Stimulated activated CD8-positive, alpha-beta memory T cell treated with anti-CD3 and anti-CD28 coated beads, Interleukin-2, amount 100 ng/mL, for 1 hour (primary cell): Measurements from ENCODE around the gene TRAM2.

Experiments used
- DNase-seq, 2 donors: peaks; one replicate each; pipeline ENCODE4 v3.0.0-alpha.2; 2020; ENCODE audit warnings: low read depth in 2 of 2

Gene TRAM2

DNA sequence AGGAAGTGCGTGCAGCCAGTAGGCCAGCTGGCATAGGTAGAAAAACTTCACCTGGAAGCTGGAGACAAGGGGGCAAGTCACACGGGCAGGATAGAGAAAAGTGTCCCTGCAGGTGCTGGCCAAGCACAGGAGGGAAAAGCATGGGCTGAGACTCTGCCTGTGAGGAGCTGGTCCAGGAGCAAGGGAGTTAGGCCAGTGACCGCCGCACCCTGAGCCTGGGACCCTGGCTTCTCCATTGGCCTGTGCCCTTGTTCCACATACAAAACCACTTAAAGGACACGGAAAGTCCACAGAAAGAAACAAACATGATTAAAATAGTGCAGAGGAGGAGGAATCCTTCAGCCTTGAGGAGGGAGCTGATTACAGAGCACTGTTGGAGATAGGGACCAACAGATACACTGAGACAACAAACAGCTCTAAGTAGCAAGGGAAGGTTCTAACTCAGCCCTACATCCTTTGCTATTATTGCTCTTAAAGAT is 68.6 kb downstream of the TRAM2 start:
- DNase-seq, result no peak

DNA sequence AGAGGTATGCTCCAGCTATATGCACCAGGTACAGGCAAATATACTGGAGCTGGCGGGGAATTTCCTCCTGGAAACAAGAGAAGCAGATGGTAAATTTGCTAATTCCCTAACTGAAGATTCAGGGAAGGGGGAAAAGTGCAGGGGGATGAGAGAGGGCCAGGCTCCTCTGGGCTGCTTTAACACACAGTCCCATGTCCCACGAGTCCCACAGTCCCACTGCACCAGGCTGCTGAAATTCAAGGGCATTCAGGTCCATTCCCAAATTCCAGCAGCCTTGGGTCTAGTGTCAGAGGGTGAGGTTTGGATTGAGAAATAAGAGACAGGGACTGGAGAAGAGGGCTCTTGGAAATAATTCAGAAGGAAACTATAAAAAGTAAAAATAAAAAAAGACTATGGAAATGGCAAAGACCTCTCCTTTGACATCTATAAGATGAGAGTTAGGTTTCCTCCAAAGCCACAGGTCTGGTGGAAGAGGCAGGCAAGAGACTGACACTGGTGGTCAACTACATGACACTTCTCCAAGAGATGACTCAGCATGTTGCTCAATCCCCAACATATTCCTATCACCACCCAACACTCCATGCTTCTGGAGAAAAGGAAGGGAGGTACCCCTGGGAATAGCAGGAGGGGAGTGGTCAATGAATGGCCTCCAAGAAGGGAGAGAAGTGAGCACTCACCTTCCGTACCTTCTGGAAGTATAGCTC is 69.2 kb downstream of the TRAM2 start:
- DNase-seq, result no peak

DNA sequence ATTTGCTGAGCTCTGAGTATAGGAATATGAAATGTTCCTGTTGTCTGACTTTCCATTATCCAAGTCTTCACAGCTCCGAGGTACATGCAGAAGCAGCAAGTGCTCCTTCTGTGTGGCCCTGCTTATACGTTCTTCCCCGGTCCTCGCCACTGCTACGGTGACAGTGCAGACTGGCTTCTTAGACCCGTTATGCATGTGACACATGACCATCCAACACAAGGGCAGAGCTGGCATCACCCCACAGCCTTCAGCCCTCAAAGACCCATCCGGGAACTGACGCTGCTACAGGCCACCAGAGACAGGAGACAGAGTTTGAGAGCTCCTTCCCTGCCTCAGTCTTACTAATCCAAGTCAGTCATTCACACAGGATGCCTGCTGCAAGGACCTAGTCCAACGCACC is 70.4 kb downstream of the TRAM2 start:
- no peak for DNase-seq

DNA sequence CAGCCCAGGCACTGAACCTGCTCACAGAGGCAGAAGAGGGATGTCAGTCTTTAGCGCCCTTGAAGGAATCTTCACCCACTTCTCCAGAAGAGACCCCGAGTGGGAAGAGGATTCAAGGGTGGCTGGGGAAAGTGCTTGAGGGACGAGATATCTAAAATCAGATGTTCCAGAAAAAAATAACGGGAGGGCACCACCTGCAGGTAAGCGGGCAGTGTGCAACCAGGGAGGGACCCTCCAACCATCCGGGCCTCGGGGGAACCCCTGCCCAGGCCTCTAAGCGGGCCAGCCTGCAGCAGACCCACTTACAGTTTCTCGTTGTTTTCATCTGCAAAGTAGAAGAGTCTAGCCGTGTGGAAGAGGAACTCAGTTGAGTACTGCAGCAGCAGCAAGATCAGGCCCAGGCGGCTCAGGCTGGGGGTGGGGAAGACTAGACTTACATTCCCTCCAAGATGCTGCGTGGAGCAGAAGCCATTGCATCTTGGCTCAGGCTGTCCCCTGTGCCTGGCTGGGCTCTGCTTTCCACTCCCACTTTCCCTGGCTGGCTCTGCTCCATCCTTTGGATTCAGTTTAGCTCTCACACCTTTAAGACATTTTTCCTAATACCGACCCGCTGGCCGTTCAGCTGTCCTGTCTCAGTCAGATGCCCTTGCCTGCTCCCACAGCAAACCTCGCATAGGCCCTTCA is 71.0 kb downstream of the TRAM2 start:
- DNase-seq, result no peak

DNA sequence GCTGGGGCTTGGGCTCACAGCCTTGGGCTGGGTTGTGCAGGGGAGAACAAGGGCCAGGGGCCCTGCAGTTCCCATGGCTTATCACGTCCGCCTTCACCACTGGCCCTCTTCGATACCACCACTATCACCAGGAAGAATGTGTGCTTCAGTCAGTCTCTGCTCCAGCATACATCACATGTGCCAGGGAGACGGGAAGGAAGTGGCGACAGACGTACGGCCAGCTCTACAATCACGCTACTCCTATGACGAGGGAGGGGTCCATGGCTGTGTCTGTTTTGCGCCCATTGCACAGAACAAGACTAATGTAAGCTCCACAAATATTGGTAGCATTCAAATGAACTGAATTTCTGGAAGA is 72.1 kb downstream of the TRAM2 start:
- DNase-seq, result no peak

DNA sequence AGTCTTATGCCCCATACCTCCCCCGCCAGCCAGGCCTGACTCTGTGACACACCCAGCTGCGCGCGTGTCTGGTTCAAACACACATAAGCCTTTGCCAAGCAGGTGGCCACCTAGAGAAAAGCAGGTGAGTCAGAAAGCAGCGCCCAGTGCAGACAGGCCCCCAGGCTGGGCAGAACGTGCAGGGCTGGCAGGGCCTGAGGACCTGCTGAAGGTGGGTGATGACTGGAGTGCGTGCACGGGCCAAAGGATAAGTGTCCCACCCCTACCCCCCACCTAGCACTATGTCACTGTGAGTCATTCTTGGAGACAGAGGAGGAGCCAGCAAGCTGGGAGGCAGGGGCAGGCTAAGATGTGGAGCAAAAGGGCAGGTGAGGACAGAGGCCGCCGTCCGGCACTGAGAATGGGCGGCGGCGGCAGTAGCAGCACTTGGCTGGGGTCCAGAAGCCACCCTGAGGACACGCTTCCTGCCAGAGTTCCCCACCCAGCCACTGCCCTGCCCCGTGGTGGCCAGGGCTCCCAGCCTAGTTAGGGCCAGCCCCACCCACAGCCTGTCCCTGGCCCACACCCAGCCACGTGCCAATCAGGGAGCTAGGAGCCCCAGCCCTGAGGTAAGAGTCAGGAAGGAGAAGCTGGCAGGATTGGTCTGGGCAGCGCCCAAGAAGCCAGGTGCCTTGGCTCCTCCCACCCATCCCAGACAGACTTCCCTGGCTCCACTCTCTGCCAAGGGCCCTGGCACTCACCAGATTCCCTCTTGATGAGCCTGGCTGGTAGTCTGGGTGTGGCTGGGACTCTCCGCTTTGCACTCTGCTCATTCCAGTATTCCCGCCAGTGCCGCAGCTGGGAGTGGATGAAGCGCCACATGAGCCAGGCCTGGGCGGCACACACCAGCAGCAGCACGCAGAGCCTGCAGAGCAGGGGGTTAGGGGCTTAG is 72.7 kb downstream of the TRAM2 start:
- no peak for DNase-seq

DNA sequence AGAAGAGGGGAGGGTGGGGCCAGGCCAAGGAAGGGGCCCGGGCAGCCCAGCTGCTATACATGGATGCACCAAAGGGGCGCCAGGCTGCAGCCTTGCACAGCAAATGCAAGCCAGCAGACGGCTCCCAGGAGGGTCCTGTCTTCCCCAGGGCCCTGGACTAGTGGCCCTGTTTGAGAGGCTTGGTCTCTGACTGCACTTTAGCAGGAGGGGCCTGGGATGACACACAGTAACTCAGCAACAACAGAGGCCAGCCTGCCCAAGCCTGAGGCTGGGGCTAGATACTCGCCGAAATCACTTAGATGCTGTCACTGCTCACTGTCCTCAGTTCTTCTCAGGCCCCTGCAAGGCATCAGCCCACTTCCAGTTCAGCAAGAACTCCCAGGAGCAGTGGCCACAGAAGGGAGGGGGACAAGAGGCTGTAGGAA is 73.5 kb downstream of the TRAM2 start:
- DNase-seq, result no peak

DNA sequence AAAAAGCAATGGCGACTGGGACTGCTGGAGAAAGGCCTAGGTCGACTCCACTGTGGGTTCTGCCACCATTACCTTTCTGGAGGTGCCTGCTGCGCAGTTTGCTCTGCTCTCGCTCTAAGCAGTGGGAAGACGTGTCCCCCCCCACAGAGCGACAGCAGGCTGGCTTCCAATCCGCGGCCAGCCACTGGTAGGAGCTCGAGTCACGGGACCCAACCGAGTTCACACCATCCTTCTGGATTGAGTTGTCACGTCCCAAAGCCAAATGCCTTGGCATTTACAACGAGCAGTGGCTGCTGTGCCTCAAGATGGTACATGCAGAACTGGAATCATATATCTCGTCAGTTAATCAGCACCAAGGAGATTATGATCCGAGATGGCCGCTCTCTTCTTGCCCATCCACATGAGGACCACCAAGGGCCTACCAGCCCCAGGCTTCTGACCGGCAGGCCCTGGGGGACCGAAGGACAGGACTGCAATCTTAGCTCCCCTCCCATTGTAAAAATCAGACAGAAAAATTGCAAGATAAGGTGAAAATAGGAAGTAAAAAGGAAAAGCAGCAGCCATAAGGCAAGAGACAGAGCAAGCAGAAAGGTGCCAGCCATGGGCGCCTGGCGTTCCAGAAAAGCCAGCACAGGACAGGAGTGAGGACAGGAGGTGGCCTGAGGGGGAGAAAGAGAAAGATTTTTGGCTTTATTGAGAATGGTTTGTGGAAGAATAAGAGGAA is 74.4 kb downstream of the TRAM2 start:
- DNase-seq, result no peak

DNA sequence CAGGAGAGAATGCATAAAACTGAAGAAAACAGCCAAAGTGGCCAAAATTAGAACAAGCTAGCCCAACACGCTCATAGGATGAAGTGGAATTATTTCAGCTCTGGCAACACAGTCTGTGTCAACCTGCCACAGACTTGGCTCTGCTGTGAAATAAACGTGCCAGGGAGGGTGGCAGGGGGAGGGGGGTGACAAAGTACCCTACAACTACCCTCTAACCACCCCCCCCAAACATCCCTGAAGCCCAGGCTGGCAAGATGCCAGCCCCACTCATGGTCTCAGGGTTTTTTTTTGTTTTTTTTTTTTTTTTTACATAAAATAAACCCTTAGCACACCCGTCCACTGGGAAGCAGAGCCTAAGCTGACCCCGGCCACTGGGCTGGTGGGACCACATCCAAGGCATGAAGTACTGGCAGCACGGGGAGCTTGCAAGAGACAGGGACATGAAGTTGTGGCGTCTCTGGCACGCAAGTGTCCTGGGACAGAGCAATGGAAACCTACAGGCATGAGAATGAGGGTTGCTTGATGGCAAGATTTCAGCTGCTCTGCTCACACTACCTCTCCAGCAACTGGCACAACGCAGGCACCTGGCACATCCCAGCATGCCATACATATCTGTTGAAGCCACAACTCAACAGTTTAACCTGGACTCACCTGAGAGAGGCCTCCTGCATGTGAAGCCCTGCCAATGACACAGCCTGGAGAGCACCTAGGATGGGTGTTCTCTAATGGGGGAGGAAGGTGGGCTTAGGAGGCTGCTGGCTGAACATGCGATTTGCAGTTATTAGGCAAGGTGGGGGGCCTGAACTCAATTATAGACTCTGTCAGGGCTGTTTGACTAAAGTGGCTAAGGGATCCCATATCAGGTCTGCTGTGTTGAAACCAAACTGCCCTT is 76.4 kb downstream of the TRAM2 start:
- no peak for DNase-seq

DNA sequence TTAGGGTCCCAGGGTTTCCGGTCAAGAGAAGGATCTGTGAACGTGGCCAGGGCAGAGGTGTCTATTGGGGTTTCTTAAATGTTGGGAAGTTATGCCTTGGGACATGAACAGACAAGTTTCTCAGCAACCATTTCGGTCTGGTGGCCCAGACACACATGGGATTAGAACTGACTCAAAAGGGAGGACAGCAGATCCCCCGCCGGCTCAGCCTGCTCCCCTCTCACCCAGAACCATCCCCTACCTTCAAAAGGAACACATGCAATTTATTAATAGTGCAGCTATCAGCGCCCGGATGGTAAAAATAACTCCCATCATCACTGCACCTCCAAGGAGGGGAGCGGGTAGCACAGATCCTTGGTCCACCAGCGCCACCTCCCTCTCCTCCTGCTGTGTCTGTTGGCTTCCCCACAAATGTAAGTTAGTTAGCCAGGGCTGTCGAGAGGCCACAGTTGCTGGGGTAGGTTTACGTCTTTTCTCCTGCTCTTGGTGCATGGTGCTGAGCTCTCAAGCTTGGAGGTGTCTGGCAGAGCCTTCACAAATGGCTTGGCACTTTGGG is 77.1 kb downstream of the TRAM2 start:
- no peak for DNase-seq

DNA sequence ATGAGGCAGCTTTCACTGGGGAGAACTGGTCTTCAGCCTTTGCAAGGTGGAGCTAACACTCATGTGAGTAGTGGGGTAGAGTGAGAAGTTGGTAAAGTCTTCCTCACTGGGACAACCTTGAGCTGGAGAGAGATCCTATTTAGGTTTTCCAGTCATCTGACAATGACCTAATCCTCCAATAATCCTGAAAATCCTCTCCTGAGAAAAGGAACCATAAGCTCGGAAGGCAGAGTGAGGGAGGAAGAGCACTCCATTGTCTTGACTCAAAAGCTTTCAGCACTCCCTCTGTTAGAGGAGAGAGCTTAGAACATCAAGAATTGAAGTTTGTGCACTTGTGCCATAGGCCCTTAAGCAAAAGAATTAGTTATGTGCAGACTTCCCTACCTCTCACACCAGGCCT is 77.8 kb downstream of the TRAM2 start:
- DNase-seq, result no peak

DNA sequence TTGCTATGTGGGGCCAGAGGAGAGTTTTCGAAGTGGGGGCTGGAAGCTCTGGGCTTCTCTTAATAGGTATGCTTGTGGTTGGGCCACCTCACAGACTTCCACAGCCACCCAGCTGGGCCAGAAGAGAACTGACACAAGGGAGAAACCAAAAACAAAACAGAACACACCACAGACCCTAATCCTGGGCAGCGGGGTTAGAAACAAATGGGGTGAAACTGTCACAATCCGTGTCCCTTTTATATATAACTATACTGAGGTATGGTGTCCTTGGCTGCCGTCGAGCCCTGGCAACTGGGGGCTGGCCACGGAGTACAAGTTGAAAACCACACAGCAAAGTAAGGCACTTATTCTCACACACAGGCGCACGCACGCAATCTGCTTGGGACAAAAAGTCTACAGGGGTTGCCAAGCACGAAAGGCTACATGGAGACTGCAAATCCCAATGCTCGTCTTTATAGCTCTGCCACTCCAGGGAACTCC is 78.3 kb downstream of the TRAM2 start:
- DNase-seq, result no peak

DNA sequence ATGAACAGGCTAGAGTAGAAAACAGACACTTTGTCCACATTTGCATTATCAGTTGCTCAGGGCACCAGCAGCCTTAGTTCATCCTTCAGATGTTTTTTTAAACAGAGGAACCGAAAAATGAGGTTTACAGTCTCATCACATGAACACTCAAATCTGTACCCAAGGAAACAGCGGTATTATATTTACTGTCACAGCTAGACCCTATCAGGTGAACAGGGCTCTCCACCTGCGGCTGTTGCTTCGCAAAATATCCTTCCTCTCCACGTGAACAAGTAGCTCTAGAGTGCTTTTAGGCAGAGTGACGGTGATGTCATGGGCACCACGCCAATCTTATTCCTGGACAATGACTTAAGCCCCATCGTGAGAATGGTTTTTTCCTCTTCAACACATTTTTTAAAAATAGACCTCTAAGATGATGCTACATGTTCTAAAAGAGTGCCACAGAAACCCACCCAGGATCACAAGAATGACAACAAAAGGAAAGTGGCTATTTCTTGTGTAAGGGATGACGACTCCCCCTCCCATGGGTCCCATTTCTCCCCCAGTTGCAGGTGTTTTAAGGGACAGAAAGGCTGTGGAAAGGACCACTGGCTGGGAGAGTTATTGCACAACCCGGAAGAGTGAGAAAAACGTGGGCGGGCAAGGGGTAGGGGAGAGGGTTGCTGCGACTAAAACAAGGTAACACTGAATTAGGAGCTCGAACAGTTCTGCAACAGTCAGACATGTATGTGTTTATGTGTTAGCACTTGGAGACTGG is 79.0 kb downstream of the TRAM2 start:
- DNase-seq, result no peak

DNA sequence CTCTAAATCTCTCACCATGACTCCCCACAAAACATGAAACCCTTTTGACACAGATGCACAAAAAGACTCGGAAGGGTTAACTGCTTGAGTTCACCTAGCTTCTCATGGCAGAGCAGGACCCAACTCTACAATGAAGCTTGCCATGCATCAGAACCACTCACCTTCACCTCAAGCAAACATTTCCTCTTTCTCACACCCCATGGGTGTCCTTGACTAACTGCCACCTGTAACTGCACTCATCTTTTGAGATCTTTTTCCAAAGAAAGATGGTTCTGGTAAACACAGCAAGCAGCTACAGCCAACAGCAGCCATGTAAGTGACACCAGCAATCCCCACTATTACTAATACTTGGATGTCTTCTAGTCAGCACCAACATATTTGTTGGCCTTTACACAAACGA is 80.2 kb downstream of the TRAM2 start:
- DNase-seq, result no peak

DNA sequence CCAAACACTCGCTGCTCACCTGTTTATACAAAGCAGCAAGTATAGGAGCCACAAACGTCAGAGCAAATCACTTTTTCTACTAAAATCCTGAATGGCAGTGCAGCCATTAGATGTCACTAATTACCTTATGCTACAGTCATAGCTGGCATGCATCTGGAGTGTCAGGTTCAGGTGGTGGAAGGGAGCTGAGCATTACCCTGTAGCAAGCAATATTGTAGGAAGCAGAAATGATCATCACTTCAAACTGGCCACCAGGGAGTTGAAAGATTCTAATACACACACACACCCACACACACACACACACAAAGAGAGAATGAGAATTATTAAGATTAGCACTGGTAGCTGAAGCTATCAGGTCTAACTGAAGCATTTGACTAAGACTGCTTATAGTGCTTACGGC is 80.9 kb downstream of the TRAM2 start:
- no peak for DNase-seq

DNA sequence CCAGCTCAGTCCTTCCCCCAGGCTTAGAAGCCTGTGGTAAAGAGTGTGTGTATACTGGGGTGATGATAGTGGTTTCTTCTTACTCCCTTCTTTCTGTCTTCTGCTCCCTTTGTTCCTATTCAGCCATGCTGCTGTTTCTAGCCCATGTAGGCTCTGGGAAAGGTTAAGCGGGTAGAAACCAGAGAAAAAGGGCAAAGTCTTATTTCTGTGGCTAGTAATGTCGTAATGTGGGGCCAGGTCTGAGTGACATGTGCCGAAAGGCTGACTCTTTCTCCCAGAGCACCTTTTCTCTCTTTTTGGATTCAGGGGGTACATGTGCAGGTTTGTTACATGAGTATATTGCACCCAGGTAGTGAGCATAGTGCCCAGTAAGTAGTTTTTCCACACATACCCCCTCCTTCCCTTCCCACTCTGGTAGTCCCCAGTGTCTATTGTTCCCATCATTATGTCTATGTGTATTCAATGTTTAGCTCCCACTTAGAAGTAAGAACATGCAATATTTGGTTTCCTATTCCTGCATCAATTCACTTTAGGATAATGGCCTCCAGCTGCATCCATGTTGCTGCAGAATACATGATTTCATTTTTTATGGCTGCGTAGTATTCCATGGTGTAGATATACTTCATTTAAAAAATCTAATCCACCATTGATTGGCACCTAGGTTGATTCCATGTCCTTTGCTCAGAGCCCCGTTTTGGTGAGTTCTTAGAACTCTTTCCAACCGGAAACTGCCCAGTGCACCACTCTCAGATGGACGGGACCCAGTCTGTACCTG is 82.4 kb downstream of the TRAM2 start:
- DNase-seq, result no peak

DNA sequence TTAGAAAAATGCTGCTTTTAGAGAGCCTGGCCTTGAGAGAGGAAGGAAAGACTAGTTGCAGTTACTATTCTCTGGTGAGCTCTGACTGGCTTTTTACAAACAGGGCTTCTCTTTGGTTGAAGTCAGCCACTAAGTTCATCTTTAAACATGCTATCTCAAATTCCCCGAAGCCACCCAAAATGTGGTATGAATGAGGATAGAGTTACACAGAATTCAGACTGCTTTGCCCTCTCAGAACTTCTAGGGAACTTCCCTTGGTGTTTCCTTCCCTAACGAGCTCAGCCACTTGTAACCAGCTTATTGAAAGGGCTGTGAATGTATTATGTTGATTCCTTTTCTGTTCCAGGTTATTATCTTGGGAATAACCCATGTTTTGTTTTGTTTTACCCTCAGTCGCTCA is 83.2 kb downstream of the TRAM2 start:
- no peak for DNase-seq

DNA sequence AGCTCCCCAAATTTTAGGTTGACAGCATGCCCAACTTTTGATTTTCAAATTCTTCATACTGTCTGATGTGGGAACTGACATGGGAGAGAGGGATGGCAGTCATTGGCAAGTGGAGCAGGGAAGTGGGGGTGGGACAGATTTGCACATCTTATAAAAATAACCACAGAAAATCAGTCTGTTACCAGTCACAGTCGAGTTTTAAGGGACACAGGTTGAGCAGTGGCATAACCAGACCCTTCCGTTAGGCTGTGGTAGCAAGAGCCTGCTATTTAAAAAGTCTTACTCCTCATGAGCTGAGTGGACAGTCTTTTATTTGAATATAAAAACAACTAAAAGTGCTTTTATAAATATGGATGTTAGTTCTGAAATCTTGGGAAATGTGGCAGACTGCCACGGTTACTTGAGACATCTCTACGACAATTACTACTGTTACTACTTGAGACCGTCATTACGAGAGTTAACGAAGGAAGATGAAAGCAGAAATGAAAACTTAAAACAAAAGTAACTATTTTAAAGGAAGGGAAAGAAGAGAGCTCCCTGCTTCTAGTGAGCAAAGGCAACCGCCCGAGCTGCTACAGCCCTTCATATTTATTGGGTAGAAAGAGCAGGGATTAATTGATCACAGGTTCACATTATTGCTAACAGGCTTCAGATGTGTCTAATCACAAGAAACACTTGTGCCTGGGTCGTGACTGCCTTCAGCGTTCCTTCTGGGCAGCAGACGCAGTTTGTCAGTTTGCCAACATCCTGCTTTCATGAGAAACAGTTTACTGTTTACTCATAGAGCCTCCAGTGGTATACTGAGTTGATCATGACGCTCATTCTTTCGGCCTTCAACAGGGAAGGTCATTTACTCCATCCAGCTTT is 85.4 kb downstream of the TRAM2 start:
- DNase-seq, result no peak
